Keratinocyte (primary cell): ENCODE results near the gene SMCO3. TPM values are rescaled to one million over a fixed set of nuclear protein-coding genes. Genes with fewer than 3 reads are reported as not detected.
A peak's percentile ranks its signal among the peaks of the same experiment; 100 is the strongest.

Experiments
- DNase-seq: peaks from one replicate; pipeline ENCODE4 v3.0.0-alpha.2; 2011; ENCODE audit warnings: low read depth, missing footprints, low spot score
- FAIRE-seq: peaks from 2 replicates; lab custom pipeline; 2011; peaks lifted over from hg19 to GRCh38; lab: Jason Lieb, UNC
- H2AFZ ChIP-seq: 2 replicates; pipeline ENCODE4 v1.6.0; 2012; ENCODE audit warnings: low read length, control low read depth, inconsistent platforms; ENCODE audit not compliant: control insufficient read depth
- H3K27ac ChIP-seq: 2 replicates; pipeline ENCODE4 v1.5.1; 2011; ENCODE audit warnings: low read length; ENCODE audit not compliant: control insufficient read depth, insufficient read depth
- H3K27me3 ChIP-seq: 3 replicates; pipeline ENCODE4 v1.6.0; 2011; ENCODE audit warnings: low read length; ENCODE audit not compliant: control insufficient read depth, insufficient read depth; ENCODE audit errors: extremely low read depth
- H3K36me3 ChIP-seq, 2 experiments: 2 replicates in 1 of 2; 3 replicates in 1 of 2; pipeline ENCODE4 v1.5.1; 2011; ENCODE audit warnings: low read length in 2 of 2, mild to moderate bottlenecking in 1 of 2; ENCODE audit not compliant: control insufficient read depth in 2 of 2, insufficient read depth in 2 of 2; ENCODE audit errors: extremely low read depth in 1 of 2
- H3K4me1 ChIP-seq: 3 replicates; pipeline ENCODE4 v1.5.1; 2011; ENCODE audit warnings: low read length; ENCODE audit not compliant: control insufficient read depth, insufficient read depth; ENCODE audit errors: extremely low read depth
- H3K4me2 ChIP-seq: 3 replicates; pipeline ENCODE4 v1.6.0; 2011; ENCODE audit warnings: low read depth, low read length; ENCODE audit not compliant: control insufficient read depth, insufficient read depth; ENCODE audit errors: extremely low read depth
- H3K4me3 ChIP-seq, 3 experiments: fragments of 200-600 bp in 1 of 3; sonication (generic) in 1 of 3; 2 replicates in 2 of 3; 3 replicates in 1 of 3; pipeline ENCODE4 v1.5.1; 2011 to 2016; ENCODE audit warnings: low read length in 3 of 3, mild to moderate bottlenecking in 3 of 3, control low read depth in 2 of 3, inconsistent platforms in 1 of 3, low read depth in 1 of 3, mixed read lengths in 1 of 3, mixed run types in 1 of 3, moderate library complexity in 1 of 3; ENCODE audit not compliant: control insufficient read depth in 2 of 3, insufficient read depth in 2 of 3; ENCODE audit errors: extremely low read depth in 1 of 3
- H3K79me2 ChIP-seq: 2 replicates; pipeline ENCODE4 v1.6.0; 2012; ENCODE audit warnings: low read length; ENCODE audit not compliant: control insufficient read depth, insufficient read depth
- H3K9ac ChIP-seq: 3 replicates; pipeline ENCODE4 v1.6.0; 2011; ENCODE audit warnings: low read length; ENCODE audit not compliant: control insufficient read depth, insufficient read depth; ENCODE audit errors: extremely low read depth
- H3K9me1 ChIP-seq: 3 replicates; pipeline ENCODE4 v1.6.0; 2011; ENCODE audit warnings: low read length; ENCODE audit not compliant: control insufficient read depth, insufficient read depth; ENCODE audit errors: extremely low read depth
- H3K9me3 ChIP-seq: 2 replicates; pipeline ENCODE4 v1.5.1; 2012; ENCODE audit warnings: low read depth, low read length; ENCODE audit not compliant: control insufficient read depth
- H4K20me1 ChIP-seq: 3 replicates; pipeline ENCODE4 v1.6.0; 2011; ENCODE audit warnings: low read length; ENCODE audit not compliant: control insufficient read depth, insufficient read depth; ENCODE audit errors: extremely low read depth
- CTCF ChIP-seq, 3 experiments: IDR thresholded peaks in 1 of 3; conservative IDR thresholded peaks in 1 of 3; optimal IDR thresholded peaks in 1 of 3; 2 replicates in 2 of 3; 3 replicates in 1 of 3; pipeline versions ENCODE3 to v1.5.1; 2011; ENCODE audit warnings: low read length in 3 of 3, mild to moderate bottlenecking in 3 of 3, moderate library complexity in 2 of 3, control low read depth in 1 of 3, inconsistent platforms in 1 of 3; ENCODE audit not compliant: insufficient read depth in 2 of 3; ENCODE audit errors: extremely low read depth in 1 of 3
- EZH2 ChIP-seq: IDR thresholded peaks from one replicate; pipeline ENCODE4 v1.6.1; 2012; ENCODE audit warnings: inconsistent platforms, mild to moderate bottlenecking, low read length, moderate library complexity
- dilution Hi-C: fragments of 300-500 bp; cut with MboI; formaldehyde crosslinking; loops from one replicate; pipeline ENCODE4 v1.7.0; 2020; ENCODE audit warnings: low sequenced_read_pairs; ENCODE audit not compliant: extremely low pct_ligation_motif_present
- polyA plus RNA-seq, 5 experiments: library from polyadenylated mRNA; depleted of rRNA in 3 of 5; stranded (reverse) in 3 of 5; stranded (forward) in 1 of 5; unstranded in 1 of 5; fragments of >200 nt; gene quantifications; 1 replicate in 1 of 5; 2 replicates in 3 of 5; 3 replicates in 1 of 5; pipeline versions ENCODE4 v1.2.1 to v1.2.3, GENCODE V29; 2011 to 2012; ENCODE audit warnings: missing spikeins in 2 of 5, low read depth in 1 of 5, low replicate concordance in 1 of 5

The SMCO3 gene
- polyA plus RNA-seq, 1 donor (not counting 4 experiments of a cell fraction or from before 2014, with no cell fraction given): not detected

- dilution Hi-C loops: no loop called here
- Histone ChIP-seq H3K4me1 (peaks cover 20% of the 10 kb centered on the region), H3K27me3 (no peaks in the 10 kb centered on the region), H3K27ac (no peak overlapping the region), H2AFZ (no peak overlapping the region), H3K4me3 (no peak overlapping the region), H4K20me1 (no peaks in the 10 kb centered on the region), H3K9ac (no peak overlapping the region), H3K9me3 (no peaks in the 10 kb centered on the region), H3K4me2 (peak overlapping the region; percentile 79), H3K36me3 (no peaks in the 10 kb centered on the region), H3K9me1 (no peaks in the 10 kb centered on the region), H3K79me2 (peaks cover 9% of the 10 kb centered on the region)
- DNase-seq: no peak
- FAIRE-seq: no peak
- no peak for TF ChIP-seq CTCF (optimal IDR thresholded peaks at IDR 0.05 in 1 of 3, IDR thresholded peaks at IDR 0.05 in 1 of 3, conservative IDR thresholded peaks at IDR 0.05 in 1 of 3; ENCODE audit: extremely low read depth in 1 of 3, insufficient read depth in 2 of 3, low read length in 3 of 3)
- no peak for TF ChIP-seq EZH2
Observed at GRCh38 chr12:14776236-14776961, 37.6 kb downstream of the SMCO3 start.

GRCh38 chr12:14775636-14775980, 38.4 kb downstream of the SMCO3 start:
- DNase-seq: no peak
- Histone ChIP-seq H3K79me2 (peaks cover 9% of the 10 kb centered on the region), H3K9ac (peak overlapping the region; percentile 88), H4K20me1 (no peaks in the 10 kb centered on the region), H3K4me3 (peak overlapping the region; percentile 75 to 84 (median 80)), H3K9me1 (no peaks in the 10 kb centered on the region), H3K36me3 (no peaks in the 10 kb centered on the region), H3K4me1 (peaks cover 20% of the 10 kb centered on the region), H3K4me2 (peak overlapping the region; percentile 79), H3K9me3 (no peaks in the 10 kb centered on the region), H3K27me3 (no peaks in the 10 kb centered on the region), H2AFZ (no peak overlapping the region), H3K27ac (peak overlapping the region; percentile 89)
- TF ChIP-seq EZH2: no peak
- no peak for TF ChIP-seq CTCF (optimal IDR thresholded peaks at IDR 0.05 in 1 of 3, IDR thresholded peaks at IDR 0.05 in 1 of 3, conservative IDR thresholded peaks at IDR 0.05 in 1 of 3; ENCODE audit: extremely low read depth in 1 of 3, insufficient read depth in 2 of 3, low read length in 3 of 3)
- no peak for FAIRE-seq
- dilution Hi-C loops: no loop called here
